Glutamatergic neuron (in vitro differentiated cells): ENCODE data around the gene CAMSAP3. TPM values are rescaled to one million over a fixed set of nuclear protein-coding genes. Genes with fewer than 3 reads are reported as not detected.

Experiments
- DNase-seq: peaks from one replicate; pipeline ENCODE4 v3.0.0; 2022
- H3K27ac Mint-ChIP-seq: one replicate; pipeline ENCODE4 v1.8.0; 2020; ENCODE audit warnings: mild to moderate bottlenecking, mixed read lengths, inconsistent platforms; ENCODE audit not compliant: unreplicated experiment
- H3K27me3 Mint-ChIP-seq: one replicate; pipeline ENCODE4 v1.8.0; 2020; ENCODE audit warnings: mild to moderate bottlenecking, moderate library complexity, mixed read lengths, inconsistent platforms; ENCODE audit not compliant: unreplicated experiment
- H3K36me3 Mint-ChIP-seq: one replicate; pipeline ENCODE4 v1.8.0; 2020; ENCODE audit warnings: mild to moderate bottlenecking, mixed read lengths, inconsistent platforms; ENCODE audit not compliant: unreplicated experiment
- H3K4me1 Mint-ChIP-seq: one replicate; pipeline ENCODE4 v1.8.0; 2020; ENCODE audit warnings: mild to moderate bottlenecking, low read depth, mixed read lengths, inconsistent platforms; ENCODE audit not compliant: unreplicated experiment
- H3K4me3 Mint-ChIP-seq: one replicate; pipeline ENCODE4 v1.8.0; 2020; ENCODE audit warnings: mild to moderate bottlenecking, mixed read lengths, inconsistent platforms; ENCODE audit not compliant: unreplicated experiment
- H3K9me3 Mint-ChIP-seq: one replicate; pipeline ENCODE4 v1.8.0; 2020; ENCODE audit warnings: mild to moderate bottlenecking, moderate library complexity, mixed read lengths, inconsistent platforms; ENCODE audit not compliant: unreplicated experiment
- total RNA-seq: library from RNA; stranded (reverse); fragmentation: NEBNext Ultra II Directional; extraction: Animal tissue kit (Norgen Biotek cat#: 25700); gene quantifications from one replicate; pipeline ENCODE4 v1.2.1, GENCODE V29; 2021; ENCODE audit not compliant: unreplicated experiment
- TF ChIP-seq, protein P1 (sequence below): fragments of 200-600 bp; sonication (generic); IDR thresholded peaks from one replicate; pipeline ENCODE4 v1.5.0; 2021; ENCODE audit not compliant: partially characterized antibody, unreplicated experiment

Gene CAMSAP3
- total RNA-seq, 1 donor from 2014 or later: 47.6 TPM

GRCh38 chr19:7644550-7644877 lies 48.9 kb downstream of the CAMSAP3 start:
- Mint-ChIP-seq H3K27ac (no peak overlapping the region), H3K36me3 (no peaks in the 10 kb centered on the region), H3K9me3 (peaks cover 5% of the 10 kb centered on the region), H3K4me1 (peaks cover 10% of the 10 kb centered on the region), H3K4me3 (no peak overlapping the region), H3K27me3 (peaks cover 8% of the 10 kb centered on the region)
- TF ChIP-seq, protein P1, sequence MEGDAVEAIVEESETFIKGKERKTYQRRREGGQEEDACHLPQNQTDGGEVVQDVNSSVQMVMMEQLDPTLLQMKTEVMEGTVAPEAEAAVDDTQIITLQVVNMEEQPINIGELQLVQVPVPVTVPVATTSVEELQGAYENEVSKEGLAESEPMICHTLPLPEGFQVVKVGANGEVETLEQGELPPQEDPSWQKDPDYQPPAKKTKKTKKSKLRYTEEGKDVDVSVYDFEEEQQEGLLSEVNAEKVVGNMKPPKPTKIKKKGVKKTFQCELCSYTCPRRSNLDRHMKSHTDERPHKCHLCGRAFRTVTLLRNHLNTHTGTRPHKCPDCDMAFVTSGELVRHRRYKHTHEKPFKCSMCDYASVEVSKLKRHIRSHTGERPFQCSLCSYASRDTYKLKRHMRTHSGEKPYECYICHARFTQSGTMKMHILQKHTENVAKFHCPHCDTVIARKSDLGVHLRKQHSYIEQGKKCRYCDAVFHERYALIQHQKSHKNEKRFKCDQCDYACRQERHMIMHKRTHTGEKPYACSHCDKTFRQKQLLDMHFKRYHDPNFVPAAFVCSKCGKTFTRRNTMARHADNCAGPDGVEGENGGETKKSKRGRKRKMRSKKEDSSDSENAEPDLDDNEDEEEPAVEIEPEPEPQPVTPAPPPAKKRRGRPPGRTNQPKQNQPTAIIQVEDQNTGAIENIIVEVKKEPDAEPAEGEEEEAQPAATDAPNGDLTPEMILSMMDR: no peak
- DNase-seq: no peak

GRCh38 chr19:7645163-7645562 lies 49.5 kb downstream of the CAMSAP3 start:
- no peak for DNase-seq
- TF ChIP-seq, protein P1: no peak
- Mint-ChIP-seq H3K9me3 (no peaks in the 10 kb centered on the region), H3K36me3 (no peaks in the 10 kb centered on the region), H3K4me3 (no peak overlapping the region), H3K27ac (no peak overlapping the region), H3K27me3 (peaks cover 4% of the 10 kb centered on the region), H3K4me1 (peaks cover 6% of the 10 kb centered on the region)

GRCh38 chr19:7645656-7646425 lies 50.2 kb downstream of the CAMSAP3 start:
- Mint-ChIP-seq H3K4me3 (no peak overlapping the region), H3K4me1 (peaks cover 2% of the 10 kb centered on the region), H3K36me3 (no peaks in the 10 kb centered on the region), H3K27me3 (peaks cover 5% of the 10 kb centered on the region), H3K9me3 (no peaks in the 10 kb centered on the region), H3K27ac (no peak overlapping the region)
- TF ChIP-seq, protein P1: no peak
- no peak for DNase-seq

DNA sequence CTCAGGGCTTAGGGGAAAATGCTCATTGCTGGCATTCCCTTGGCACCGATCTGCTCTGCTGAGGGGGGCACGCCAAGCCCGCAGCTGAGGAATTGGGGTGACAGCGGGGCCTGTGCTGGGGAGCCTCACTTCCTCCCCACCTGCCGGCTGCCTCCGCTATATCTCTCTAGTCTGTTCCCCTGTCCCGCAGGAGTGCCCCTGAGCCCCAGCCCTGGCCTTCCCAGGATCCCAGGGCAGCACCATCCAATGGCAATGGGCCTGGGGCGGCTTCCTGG lies 50.7 kb downstream of the CAMSAP3 start:
- no peaks in the 10 kb centered on the region for H3K36me3 Mint-ChIP-seq
- peaks cover 5% of the 10 kb centered on the region for H3K27me3 Mint-ChIP-seq
- H3K4me3 Mint-ChIP-seq: no peak overlapping the region
- TF ChIP-seq, protein P1: no peak
- H3K9me3 Mint-ChIP-seq: no peaks in the 10 kb centered on the region
- no peak overlapping the region for H3K27ac Mint-ChIP-seq
- peaks cover 2% of the 10 kb centered on the region for H3K4me1 Mint-ChIP-seq
- no peak for DNase-seq

DNA sequence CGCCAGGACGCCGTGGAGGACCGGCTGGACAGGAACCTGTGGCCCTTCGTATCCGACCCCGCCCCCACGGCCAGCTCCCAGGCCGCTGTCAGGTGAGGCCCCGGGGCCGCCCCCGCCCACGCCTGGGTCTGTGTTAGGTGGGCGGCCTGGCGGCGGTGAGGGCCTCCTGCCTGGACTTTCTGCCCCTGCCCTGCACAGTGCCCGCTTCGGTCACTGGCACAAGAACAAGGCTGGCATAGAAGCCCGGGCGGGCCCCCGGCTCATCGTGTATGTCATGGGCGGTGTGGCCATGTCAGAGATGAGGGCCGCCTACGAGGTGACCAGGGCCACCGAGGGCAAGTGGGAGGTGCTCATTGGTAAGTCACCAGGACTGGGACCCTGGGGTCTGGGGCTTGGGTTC lies 51.5 kb downstream of the CAMSAP3 start:
- peaks cover 7% of the 10 kb centered on the region for H3K27me3 Mint-ChIP-seq
- H3K36me3 Mint-ChIP-seq: no peaks in the 10 kb centered on the region
- H3K4me3 Mint-ChIP-seq: no peak overlapping the region
- peaks cover 2% of the 10 kb centered on the region for H3K9me3 Mint-ChIP-seq
- TF ChIP-seq, protein P1: no peak
- no peak overlapping the region for H3K27ac Mint-ChIP-seq
- peaks cover 3% of the 10 kb centered on the region for H3K4me1 Mint-ChIP-seq
- no peak for DNase-seq
